HEK293T (cell line): ENCODE results near the gene DGKH.

ENCODE experiments used
- CTCF ChIA-PET: fragments of 350-600 bp; formaldehyde crosslinking; extraction: SDS; loops from one replicate; lab custom pipeline; 2021; ENCODE audit warnings: antibody characterized with exemption, inconsistent platforms; lab: Yijun Ruan, JAX
- POLR2A ChIA-PET: fragments of 350-600 bp; formaldehyde crosslinking; extraction: SDS; loops from one replicate; lab custom pipeline; 2020; ENCODE audit warnings: antibody characterized with exemption, inconsistent platforms; lab: Yijun Ruan, JAX
- DNase-seq: peaks from one replicate; pipeline ENCODE4 v3.0.0; 2012; ENCODE audit warnings: mixed read lengths; ENCODE audit errors: extremely low spot score
- ARNT ChIP-seq: fragments of 450-650 bp; IDR thresholded peaks from 2 replicates; pipeline ENCODE4 v1.6.1; 2017; ENCODE audit warnings: mild to moderate bottlenecking
- BHLHE40 ChIP-seq: fragments of 450-650 bp; IDR thresholded peaks from 2 replicates; pipeline ENCODE4 v1.6.1; 2016; ENCODE audit warnings: mild to moderate bottlenecking, moderate library complexity, borderline replicate concordance
- CTBP1 ChIP-seq: fragments of 450-650 bp; IDR thresholded peaks from 2 replicates; pipeline ENCODE4 v1.6.1; 2016; ENCODE audit warnings: borderline replicate concordance
- ELF4 ChIP-seq: fragments of 450-650 bp; IDR thresholded peaks from 2 replicates; pipeline ENCODE4 v1.6.1; 2017; ENCODE audit warnings: antibody characterized with exemption
- FOXA1 ChIP-seq: fragments of 450-650 bp; IDR thresholded peaks from 2 replicates; pipeline ENCODE4 v1.6.1; 2016; ENCODE audit warnings: mild to moderate bottlenecking
- FOXK2 ChIP-seq: fragments of 450-650 bp; IDR thresholded peaks from 2 replicates; pipeline ENCODE4 v1.6.1; 2016; ENCODE audit warnings: mild to moderate bottlenecking
- FOXM1 ChIP-seq: fragments of 450-650 bp; IDR thresholded peaks from 2 replicates; pipeline ENCODE4 v1.6.1; 2017; ENCODE audit warnings: mild to moderate bottlenecking, borderline replicate concordance
- HDGF ChIP-seq: fragments of 450-650 bp; IDR thresholded peaks from 2 replicates; pipeline ENCODE4 v1.6.1; 2017; ENCODE audit warnings: antibody characterized with exemption, borderline replicate concordance
- L3MBTL2 ChIP-seq: fragments of 450-650 bp; conservative IDR thresholded peaks from 2 replicates; pipeline ENCODE4 v1.6.1; 2016; ENCODE audit warnings: mild to moderate bottlenecking
- LEF1 ChIP-seq: fragments of 450-650 bp; IDR thresholded peaks from 2 replicates; pipeline ENCODE4 v1.6.1; 2017; ENCODE audit warnings: mild to moderate bottlenecking, borderline replicate concordance
- NFRKB ChIP-seq: fragments of 450-650 bp; IDR thresholded peaks from 2 replicates; pipeline ENCODE4 v1.6.1; 2016; ENCODE audit warnings: mild to moderate bottlenecking, moderate library complexity
- PKNOX1 ChIP-seq: fragments of 450-650 bp; IDR thresholded peaks from 2 replicates; pipeline ENCODE4 v1.6.1; 2016
- SP1 ChIP-seq: fragments of 450-650 bp; IDR thresholded peaks from 2 replicates; pipeline ENCODE4 v1.6.1; 2017
- SUZ12 ChIP-seq: fragments of 450-650 bp; IDR thresholded peaks from 2 replicates; pipeline ENCODE4 v1.6.1; 2016; ENCODE audit warnings: mild to moderate bottlenecking
- TARDBP ChIP-seq: fragments of 450-650 bp; IDR thresholded peaks from 2 replicates; pipeline ENCODE4 v1.6.1; 2016
- ZNF384 ChIP-seq: fragments of 450-650 bp; IDR thresholded peaks from 2 replicates; pipeline ENCODE4 v1.6.1; 2016

The DGKH gene

DNA sequence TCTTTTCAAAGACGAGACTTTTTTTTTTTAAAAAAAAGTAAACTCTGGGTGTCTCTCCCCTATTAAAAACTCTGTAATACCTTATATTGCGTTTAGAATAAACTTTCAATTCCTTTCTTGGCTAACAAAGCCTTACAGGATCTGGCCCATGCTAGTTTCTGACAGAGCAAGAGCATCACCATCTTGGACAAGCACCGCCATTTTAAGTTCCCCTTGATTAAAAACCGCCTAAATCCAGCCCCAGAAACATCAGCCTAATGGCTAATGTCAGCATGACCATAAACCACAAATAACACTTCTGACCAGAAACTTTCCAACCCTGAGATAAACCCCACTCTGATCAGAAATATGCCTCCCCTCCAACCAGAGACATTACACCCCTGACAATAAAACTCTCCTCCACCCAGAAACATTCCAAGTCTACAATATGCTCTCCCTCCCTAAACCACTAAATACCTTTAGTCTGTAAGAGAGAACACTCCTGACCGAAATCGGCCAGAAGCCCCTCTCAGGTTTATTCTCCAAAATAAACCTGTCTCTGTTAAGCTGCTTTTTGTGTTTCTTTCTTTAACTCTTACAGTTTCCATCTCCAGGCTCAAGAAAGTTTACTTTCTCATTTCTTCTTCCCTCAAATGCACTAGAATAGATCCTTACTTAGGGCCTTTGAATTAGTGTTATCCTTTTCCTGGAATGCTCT, 221.9 kb downstream of the DGKH start:
- CTCF ChIA-PET = no interaction called here
- TF ChIP-seq SP1 (no peak), FOXK2 (no peak), SUZ12 (no peak), ELF4 (no peak), TARDBP (no peak), PKNOX1 (no peak), BHLHE40 (no peak), NFRKB (no peak), HDGF (no peak), ARNT (no peak), ZNF384 (no peak), FOXA1 (no peak), LEF1 (no peak), L3MBTL2 (no peak), FOXM1 (no peak), CTBP1 (no peak)
- POLR2A ChIA-PET = no interaction called here
- no peak for DNase-seq

- TF ChIP-seq TARDBP (no peak), HDGF (no peak), LEF1 (no peak), ZNF384 (no peak), CTBP1 (no peak), FOXA1 (no peak), ELF4 (no peak), FOXM1 (no peak), L3MBTL2 (no peak), SP1 (no peak), SUZ12 (no peak), PKNOX1 (no peak), ARNT (no peak), FOXK2 (no peak), NFRKB (no peak), BHLHE40 (no peak)
- no peak for DNase-seq
- ChIA-PET POLR2A (interaction anchor here (1.4 kb wide), 1 partner anchor 9 kb away, joined by 3 read pairs; no protein-coding TSS in a partner anchor), CTCF (no interaction called here)
Observed at GRCh38 chr13:42270857-42271215, 222.4 kb downstream of the DGKH start.

DNA sequence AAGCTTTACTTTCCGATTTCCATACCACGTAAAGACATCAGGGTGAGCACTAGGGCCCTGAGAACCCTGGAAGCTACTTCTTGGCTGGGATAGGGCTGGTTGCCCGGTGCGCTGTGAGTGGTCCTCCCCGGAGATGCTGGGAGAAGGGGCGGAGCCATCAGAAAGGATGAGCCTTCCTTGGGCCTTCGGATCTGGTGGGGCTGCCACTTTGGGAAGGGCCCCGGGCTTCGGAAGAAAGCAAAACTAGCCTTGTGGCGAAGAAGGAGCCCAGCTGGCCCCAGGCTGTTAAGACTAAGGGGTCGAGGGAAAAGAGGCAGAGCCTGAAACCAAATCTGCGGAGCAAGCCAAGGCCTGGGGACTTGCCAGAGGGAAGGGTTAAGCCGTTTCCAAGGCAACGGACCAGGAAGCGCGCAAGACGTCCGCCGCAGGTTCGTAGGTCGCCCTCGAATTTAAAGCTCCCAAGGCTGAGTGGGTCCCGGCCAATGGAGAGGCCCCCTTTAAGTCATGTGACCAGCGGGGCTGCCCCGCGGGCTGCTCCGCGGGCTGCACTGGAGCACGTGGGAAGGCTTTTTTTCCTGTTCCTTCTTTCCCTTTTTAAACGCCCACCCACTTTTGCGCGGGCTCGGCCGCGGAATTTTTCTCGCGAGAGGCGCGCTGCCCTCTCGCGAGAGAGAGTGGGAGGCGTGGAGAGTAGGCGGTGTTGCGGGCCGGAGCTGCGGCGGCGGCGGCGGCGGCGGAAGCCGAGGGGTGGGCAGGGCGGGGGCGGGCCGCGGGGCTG, 223.1 kb downstream of the DGKH start:
- ChIA-PET CTCF (no interaction called here), POLR2A (interaction anchor here (0.6 to 1.4 kb wide), 3 partner anchors 9 to 828 kb away, joined by 3 to 4 read pairs (median 3); no protein-coding TSS in a partner anchor)
- DNase-seq = peak; percentile 90
- TF ChIP-seq FOXM1 = no peak
- peak; percentile 43 for TF ChIP-seq ELF4
- TF ChIP-seq SUZ12 = no peak
- peak; percentile 62; the same call in 1 of the 2 replicates for TF ChIP-seq SP1
- peak; percentile 58; the same call in 1 of the 2 replicates for TF ChIP-seq ZNF384
- peak; percentile 98 for TF ChIP-seq L3MBTL2

DNA sequence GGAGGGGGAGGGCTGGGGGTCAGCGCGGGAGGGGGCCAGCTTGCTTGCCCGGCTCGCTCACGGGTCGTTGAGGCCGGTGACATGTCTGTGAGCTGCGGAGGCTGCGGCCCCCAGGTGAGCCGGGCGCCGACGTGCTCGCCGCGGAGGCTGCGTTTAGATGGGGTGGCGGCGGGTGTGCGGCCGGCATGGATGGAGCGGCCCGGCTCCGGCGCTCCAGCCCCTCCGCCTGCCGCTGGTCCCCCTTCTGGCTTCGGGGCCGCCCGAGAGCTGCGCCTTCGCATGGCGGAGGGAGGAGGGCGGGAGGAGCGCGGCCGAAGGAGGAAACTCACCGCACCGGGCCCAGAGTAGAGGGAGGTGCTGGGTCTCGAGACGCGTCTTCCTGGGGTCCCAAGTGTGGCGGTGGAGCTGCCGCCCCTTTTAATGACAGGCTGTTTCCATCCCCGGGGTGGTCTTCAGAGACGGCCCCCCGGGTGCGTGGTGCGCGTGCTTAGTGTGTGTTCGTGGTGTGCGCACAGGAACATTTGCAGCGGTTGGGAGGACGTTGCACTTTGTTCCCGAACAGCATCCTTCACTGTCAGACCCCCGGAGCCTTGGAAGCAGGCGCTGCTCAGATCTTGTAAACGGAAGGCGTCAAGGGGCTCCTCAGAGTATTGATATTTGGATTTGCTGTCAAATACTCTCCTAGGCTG, 223.8 kb downstream of the DGKH start, which contains the start of gene AKAP11:
Gene AKAP11 (plus strand): TSS at position 38 of the 689 bp plus-strand sequence. CDS start 14,197 bp downstream, outside the sequence.
- CTCF ChIA-PET = no interaction called here
- POLR2A ChIA-PET = interaction anchor here (0.6 to 1.4 kb wide), 3 partner anchors 10 to 827 kb away, joined by 3 to 4 read pairs (median 3); no protein-coding TSS in a partner anchor
- DNase-seq = peak; percentile 25
- TF ChIP-seq PKNOX1 (peak; percentile 87), L3MBTL2 (peak; percentile 81), ELF4 (no peak), ZNF384 (no peak)

DNA sequence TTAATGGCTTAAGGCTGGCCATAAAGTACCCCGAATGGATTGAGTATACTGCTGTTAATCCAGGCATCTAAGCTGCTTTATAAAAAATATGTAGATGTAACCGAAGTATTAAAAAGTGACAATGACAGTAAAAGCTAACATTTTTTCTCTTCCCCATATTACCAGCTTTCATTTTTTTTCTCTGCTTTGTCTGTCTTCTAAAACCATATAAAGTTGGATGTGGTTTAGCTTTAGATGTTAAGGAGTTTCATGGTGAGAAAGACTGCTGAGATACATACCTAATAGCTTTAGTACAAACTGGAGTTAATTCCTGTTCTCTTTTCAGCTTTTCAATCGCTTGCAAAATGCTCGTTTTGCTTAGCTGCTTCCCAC, 224.3 kb downstream of the DGKH start:
- ChIA-PET CTCF (no interaction called here), POLR2A (interaction anchor here (0.6 kb wide), 1 partner anchor 16 kb away, joined by 3 read pairs; no protein-coding TSS in a partner anchor)
- DNase-seq = no peak
- no peak for TF ChIP-seq FOXK2
- TF ChIP-seq NFRKB = no peak
- TF ChIP-seq SP1 = no peak
- no peak for TF ChIP-seq ELF4
- TF ChIP-seq FOXA1 = no peak
- TF ChIP-seq ARNT = no peak
- no peak for TF ChIP-seq BHLHE40
- no peak for TF ChIP-seq SUZ12
- TF ChIP-seq ZNF384 = no peak
- no peak for TF ChIP-seq CTBP1
- no peak for TF ChIP-seq PKNOX1
- no peak for TF ChIP-seq LEF1
- TF ChIP-seq FOXM1 = no peak
- no peak for TF ChIP-seq HDGF
